HG02610 (cell line): ENCODE results near the gene KLHL22.
"Not testable (repeated sequence)": the region's sequence is repeated elsewhere in the genome, so short reads cannot be mapped to it uniquely, and the experiment has no call there.

Experiments used
- ATAC-seq: cut with Tn5 transposase; IDR thresholded peaks from one replicate; pipeline ENCODE4 v1.9.1; 2021; ENCODE audit warnings: mild to moderate bottlenecking, moderate library complexity; ENCODE audit not compliant: unreplicated experiment

Gene KLHL22

DNA sequence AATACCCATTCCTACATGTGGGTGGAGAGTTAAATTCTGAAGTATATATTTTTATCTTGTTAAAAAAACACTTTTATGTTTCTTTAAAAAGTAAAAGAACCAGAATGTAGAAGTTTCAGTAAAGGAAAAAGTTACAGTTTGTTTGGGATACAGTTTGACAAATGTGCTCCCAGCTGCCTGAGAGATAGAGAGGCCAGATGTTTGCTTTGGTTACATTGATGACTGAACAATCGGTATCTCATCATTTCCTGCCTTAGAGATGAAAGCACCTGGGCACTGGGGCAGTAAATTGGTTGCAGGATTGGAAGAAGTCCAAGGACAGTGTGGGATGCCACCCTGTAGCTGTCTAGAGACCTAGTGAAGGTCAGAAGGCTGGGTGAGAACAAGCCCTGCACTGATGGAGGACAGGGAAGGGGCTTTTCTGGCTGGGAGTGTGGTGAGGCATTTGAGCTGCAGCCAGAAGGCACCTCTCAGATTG is 28.4 kb upstream of the KLHL22 start:
- ATAC-seq, result peak; percentile 38

GRCh38 chr22:20523086-20523983 is 27.7 kb upstream of the KLHL22 start:
- no peak for ATAC-seq

- ATAC-seq, result no peak
These were observed 26.8 kb upstream of the KLHL22 start for GRCh38 chr22:20522134-20523004.

- ATAC-seq, result no peak
These were observed 24.5 kb upstream of the KLHL22 start for GRCh38 chr22:20520093-20520511.

DNA sequence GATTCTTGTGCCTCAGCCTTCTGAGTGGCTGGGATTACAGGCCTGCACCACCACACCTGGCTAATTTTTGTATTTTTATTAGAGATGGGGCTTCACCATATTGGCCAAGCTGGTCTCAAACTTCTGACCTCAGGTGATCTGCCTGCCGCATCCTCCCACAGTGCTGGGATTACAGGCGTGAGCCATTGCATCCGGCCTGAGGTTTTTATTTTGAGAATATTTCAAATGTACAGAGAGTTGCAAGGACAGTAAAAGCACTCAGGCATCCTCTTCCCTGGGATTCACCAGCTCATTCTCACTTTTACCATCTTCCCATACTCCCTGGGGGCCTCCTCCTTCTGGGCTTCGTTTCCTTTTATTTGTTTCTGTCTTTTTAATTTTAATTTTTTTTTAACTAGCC is 24.0 kb upstream of the KLHL22 start:
- ATAC-seq, result no peak

DNA sequence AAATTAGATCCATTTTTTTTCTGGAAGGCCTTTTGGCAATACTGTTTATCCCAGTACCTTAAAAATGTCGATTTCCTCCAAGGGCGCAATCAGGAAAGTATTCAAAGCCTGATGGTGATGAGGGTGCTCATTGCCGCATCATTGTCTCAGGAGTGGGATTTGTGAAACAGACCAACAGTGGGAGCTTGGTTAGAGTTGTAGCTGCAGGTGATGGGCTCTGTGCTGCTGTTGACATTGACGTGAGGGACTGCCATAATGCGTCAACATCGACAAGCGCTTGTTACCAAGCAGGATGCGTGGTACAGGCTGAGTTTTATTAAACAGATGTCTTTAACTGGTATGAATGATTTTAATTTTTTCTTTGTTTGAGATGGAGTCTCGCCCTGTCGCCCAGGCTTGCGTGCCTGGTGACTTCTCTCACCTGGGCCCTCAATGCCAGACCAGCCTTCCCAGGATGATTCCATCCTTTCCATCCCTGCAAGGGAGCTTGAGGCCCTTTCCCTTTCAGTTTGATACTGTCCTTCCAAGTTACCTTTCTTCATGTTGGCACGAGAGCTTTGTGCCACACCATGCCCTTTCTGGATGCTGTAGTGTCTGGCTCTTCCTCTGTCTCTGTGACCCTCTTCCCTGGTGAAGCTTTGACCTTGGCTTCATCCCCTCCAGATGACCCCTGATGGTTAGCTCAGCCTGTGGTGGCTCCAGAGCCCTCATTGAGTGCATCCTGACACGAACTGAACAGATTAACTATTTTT is 22.4 kb upstream of the KLHL22 start:
- ATAC-seq, result no peak

DNA sequence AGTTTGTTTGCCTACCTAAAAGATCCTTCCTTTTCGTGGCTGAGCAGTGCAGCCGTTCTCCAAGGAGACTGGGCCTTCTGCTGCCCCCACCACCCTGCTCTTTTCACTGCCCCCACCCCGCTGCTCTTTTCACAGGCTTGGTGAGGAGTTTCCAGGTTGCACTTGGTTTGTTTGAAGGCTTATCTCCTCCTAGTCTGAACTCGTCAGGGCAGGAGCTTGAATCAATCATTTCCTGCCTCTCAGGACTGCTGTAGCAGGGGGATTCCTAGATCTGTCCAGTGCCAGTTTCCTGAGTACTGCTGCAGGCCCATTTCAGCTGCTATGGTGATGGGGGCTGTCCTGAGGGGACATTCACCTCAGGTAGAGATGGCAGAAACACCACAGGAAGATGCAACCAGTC is 21.8 kb upstream of the KLHL22 start:
- no peak for ATAC-seq

GRCh38 chr22:20516399-20516798 is 20.8 kb upstream of the KLHL22 start:
- no peak for ATAC-seq

- no peak for ATAC-seq
These were observed 19.2 kb upstream of the KLHL22 start for GRCh38 chr22:20514658-20515406.

GRCh38 chr22:20511578-20512229 is 16.1 kb upstream of the KLHL22 start:
- ATAC-seq, result peak; percentile 31

DNA sequence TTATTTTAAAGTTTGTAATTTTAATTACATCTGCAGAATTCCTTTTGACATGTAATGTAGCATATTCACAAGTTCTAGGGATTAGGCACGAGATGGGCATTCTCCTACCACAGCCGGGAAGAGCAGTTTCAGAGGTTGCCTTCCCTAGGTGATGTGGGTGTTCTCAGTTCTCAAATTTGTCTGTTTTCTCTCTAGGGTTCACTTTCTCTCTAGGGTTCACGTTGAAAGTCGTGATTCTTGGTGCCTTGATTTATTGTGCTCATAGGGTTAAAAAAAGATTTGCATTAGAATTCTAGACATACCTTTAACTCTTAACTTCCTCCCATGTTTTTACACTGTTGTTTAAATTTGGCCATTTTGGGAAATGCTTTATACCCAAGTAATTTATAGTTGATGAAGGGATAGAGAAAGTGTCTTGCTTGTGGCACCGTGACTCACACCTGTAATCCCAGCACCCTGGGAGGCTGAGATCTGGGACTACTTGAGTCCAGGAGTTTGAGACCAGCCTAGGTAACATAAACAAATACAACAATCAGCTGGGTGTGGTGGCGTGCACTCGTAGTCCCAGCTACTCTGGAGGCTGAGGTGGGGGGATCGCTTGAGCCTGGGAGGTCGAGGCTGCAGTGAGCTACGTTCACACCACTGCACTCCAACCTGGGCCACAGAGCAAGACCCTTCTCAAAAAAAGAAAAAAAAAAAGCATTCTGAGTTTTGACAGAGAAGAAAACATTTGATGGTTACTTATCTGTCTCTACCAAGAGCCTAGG is 15.4 kb upstream of the KLHL22 start:
- no peak for ATAC-seq

DNA sequence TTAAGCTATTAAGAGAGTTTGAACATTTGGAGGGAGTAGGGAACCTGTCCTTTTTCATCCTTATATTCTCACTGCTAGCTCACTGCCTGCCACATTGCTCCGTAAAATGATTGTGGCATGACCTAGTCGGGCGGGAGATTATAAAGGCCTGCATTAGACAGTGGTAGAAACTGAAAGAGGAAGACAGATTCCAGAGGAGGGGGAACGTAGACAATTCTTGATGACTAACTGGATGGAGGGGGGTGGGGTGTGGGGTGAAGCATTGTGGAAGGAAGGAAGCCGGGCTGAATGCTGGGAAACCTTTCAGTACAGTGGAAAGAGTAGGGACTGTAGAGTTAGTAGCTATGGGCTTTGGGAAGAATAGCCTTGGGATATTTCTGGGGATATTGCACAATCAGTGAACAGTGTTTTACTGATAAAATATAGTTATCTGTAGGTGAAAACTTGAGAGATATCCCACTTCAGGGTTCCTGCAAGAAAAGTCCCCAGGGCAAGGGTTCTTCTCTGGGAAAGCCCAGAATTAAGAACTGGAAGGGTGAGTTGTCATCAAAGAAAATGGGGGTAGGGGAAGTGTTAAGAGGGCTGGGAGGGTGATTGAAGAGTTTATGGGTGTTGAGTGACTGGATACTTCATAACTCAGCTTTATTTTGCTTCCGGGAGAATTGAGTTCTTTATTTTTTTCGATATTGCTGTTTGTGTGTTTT is 13.9 kb upstream of the KLHL22 start:
- ATAC-seq, result no peak

DNA sequence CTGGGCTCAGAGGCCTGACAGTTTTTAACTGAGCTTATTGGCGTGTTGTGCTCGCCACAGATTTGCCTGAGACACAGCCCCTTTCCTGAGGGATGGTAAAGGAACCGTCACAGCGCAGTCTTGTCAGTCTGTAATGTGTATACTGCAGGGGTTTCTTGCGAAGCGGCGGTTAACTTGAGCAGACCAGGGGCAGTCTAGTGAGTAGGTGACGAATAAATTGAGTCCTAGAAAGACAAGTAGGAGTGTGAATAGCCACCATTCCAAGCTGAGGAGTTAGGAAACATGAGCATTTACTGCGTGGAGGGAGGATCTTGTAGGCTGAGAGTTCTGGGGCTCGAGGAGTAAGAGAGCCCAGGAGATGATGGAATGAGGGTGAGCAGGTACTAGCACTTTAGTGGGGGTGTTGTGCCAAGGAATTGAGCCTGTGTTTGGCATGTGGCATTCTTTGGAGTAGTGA is 13.2 kb upstream of the KLHL22 start:
- no peak for ATAC-seq

DNA sequence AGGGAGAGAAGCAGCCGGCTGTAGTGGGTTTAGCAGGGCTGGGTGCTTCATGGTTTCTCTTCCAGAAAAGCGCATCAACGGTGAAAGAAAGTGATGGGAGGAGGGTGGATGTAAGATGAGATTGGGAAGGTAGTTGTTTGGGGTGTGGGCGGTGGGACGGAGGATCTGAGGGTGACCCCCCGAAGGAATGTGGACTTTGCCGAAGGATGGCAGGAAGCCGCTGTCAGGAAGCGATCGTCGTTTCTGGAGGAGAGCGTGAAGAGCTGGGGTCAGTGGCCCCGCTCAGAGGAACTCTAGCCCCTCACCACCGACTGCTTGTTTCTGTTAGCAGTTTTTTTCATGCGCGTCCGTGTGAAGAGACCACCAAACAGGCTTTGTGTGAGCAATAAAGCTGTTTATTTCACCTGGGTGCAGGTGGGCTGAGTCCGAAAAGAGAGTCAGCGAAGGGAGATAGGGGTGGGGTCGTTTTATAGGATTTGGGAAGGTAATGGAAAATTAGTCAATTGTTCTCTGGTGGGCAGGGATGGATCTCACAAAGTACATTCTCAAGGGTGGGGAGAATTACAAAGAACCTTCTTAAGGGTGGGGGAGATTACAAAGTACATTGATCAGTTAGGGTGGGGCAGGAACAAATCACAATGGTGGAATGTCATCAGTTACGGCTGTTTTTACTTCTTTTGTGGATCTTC is 12.6 kb upstream of the KLHL22 start:
- ATAC-seq, result not testable (repeated sequence)

DNA sequence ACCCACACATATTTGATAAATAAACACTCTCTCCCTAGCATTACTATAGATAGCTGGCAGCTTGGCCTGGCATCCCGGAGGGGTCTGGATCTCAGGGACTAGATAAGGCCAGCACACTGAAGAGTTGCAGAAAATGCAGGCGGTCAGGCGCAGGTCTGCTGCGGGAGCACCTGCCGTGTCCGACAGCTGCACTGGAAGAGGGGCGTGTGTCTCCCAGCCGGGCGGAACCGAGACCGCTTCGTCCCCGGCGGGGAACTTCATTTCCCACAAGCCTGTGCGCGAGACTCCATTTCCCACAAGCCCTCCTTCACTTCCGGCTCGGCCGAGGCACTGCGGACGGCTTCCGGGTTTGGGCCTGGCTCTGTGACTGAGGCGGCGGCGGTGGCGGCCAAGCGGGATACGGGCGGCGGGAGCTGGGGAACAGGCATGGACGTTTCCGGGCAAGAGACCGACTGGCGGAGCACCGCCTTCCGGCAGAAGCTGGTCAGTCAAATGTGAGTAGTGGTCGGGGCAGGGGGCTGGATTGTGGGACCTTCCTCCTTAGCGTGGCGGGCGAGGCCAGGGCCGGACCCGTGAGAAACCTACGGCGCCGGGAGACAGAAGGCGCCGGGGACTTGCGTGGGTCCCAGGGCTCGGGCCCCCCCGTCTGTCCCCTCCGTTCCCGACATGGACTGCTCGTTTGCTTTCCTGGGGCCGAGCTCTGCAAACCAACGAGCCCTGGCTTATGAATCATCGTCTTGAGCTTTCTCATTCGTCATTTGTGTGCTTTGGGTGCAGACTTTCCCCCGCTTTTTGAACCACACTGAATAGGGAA is 11.9 kb upstream of the KLHL22 start, which contains the start of gene MED15:
Gene MED15, plus strand, starts transcription at position 358 of the 814 bp plus-strand sequence. Its CDS starts 69 bp downstream, at position 427.
- peak; percentile 61 for ATAC-seq

- no peak for ATAC-seq
These were observed 11.1 kb upstream of the KLHL22 start for GRCh38 chr22:20506543-20507252.
